Astrocyte (in vitro differentiated cells and primary cell): ENCODE results near the gene TTC34. TPM values are rescaled to one million over a fixed set of nuclear protein-coding genes. Genes with fewer than 3 reads are reported as not detected.

Experiments used
- DNase-seq: peaks from one replicate; pipeline ENCODE4 v3.0.0-alpha.2; 2010; ENCODE audit warnings: low read depth
- FAIRE-seq: peaks from 2 replicates; lab custom pipeline; 2011; peaks lifted over from hg19 to GRCh38; lab: Jason Lieb, UNC
- H2AFZ ChIP-seq: 2 replicates; pipeline ENCODE4 v1.6.0; 2012; ENCODE audit warnings: low read depth, low read length, inconsistent platforms
- H3K27ac ChIP-seq: 2 replicates; pipeline ENCODE4 v1.5.1; 2011; ENCODE audit warnings: low read depth, low read length, inconsistent platforms
- H3K27me3 ChIP-seq: 2 replicates; pipeline ENCODE4 v1.6.0; 2011; ENCODE audit warnings: low read length, inconsistent platforms; ENCODE audit not compliant: insufficient read depth
- H3K36me3 ChIP-seq: 2 replicates; pipeline ENCODE4 v1.5.1; 2011; ENCODE audit warnings: low read length, inconsistent platforms; ENCODE audit not compliant: insufficient read depth
- H3K4me1 ChIP-seq: 2 replicates; pipeline ENCODE4 v1.5.1; 2011; ENCODE audit warnings: low read length, inconsistent platforms; ENCODE audit not compliant: insufficient read depth
- H3K4me2 ChIP-seq: 2 replicates; pipeline ENCODE4 v1.6.0; 2012; ENCODE audit warnings: low read length, inconsistent platforms
- H3K4me3 ChIP-seq: 2 replicates; pipeline ENCODE4 v1.5.1; 2011; ENCODE audit warnings: low read depth, mild to moderate bottlenecking, low read length, inconsistent platforms; ENCODE audit not compliant: insufficient read depth
- H3K79me2 ChIP-seq: 2 replicates; pipeline ENCODE4 v1.6.0; 2012; ENCODE audit warnings: mild to moderate bottlenecking, low read length, inconsistent platforms; ENCODE audit not compliant: insufficient read depth
- H3K9ac ChIP-seq: 2 replicates; pipeline ENCODE4 v1.6.0; 2012; ENCODE audit warnings: mild to moderate bottlenecking, low read length, inconsistent platforms
- H3K9me3 ChIP-seq: 2 replicates; pipeline ENCODE4 v1.5.1; 2012; ENCODE audit warnings: low read depth, mild to moderate bottlenecking, low read length, inconsistent platforms; ENCODE audit not compliant: insufficient read depth
- H4K20me1 ChIP-seq: 2 replicates; pipeline ENCODE4 v1.6.0; 2012; ENCODE audit warnings: low read length, inconsistent platforms; ENCODE audit not compliant: insufficient read depth
- H3K27ac Mint-ChIP-seq: one replicate; pipeline ENCODE4 v1.8.0; 2021; ENCODE audit warnings: mild to moderate bottlenecking, mixed read lengths; ENCODE audit not compliant: unreplicated experiment
- H3K27me3 Mint-ChIP-seq: one replicate; pipeline ENCODE4 v1.8.0; 2021; ENCODE audit warnings: low read depth, mixed read lengths; ENCODE audit not compliant: unreplicated experiment
- H3K36me3 Mint-ChIP-seq: one replicate; pipeline ENCODE4 v1.8.0; 2021; ENCODE audit warnings: low read depth, mixed read lengths; ENCODE audit not compliant: unreplicated experiment
- H3K4me1 Mint-ChIP-seq: one replicate; pipeline ENCODE4 v1.8.0; 2021; ENCODE audit warnings: low read depth, mixed read lengths; ENCODE audit not compliant: unreplicated experiment
- H3K4me3 Mint-ChIP-seq: one replicate; pipeline ENCODE4 v1.8.0; 2021; ENCODE audit warnings: mild to moderate bottlenecking, moderate library complexity, mixed read lengths; ENCODE audit not compliant: unreplicated experiment
- H3K9me3 Mint-ChIP-seq: one replicate; pipeline ENCODE4 v1.8.0; 2021; ENCODE audit warnings: mild to moderate bottlenecking, mixed read lengths; ENCODE audit not compliant: unreplicated experiment
- CTCF ChIP-seq: IDR thresholded peaks from 2 replicates; pipeline ENCODE4 v1.5.1; 2011; ENCODE audit warnings: low read depth, mild to moderate bottlenecking, inconsistent platforms, low read length, moderate library complexity; ENCODE audit not compliant: insufficient read depth
- EZH2 ChIP-seq: IDR thresholded peaks from 2 replicates; pipeline ENCODE4 v1.6.1; 2012; ENCODE audit warnings: mild to moderate bottlenecking, low read length, inconsistent platforms; ENCODE audit not compliant: insufficient read depth
- total RNA-seq: library from RNA; stranded (reverse); gene quantifications from 2 replicates; pipeline ENCODE4 v1.2.1, GENCODE V29; 2021

Gene TTC34
- total RNA-seq, 1 donor from 2014 or later = 0.39 TPM

- H3K36me3 Mint-ChIP-seq = peaks cover 2% of the 10 kb centered on the region
- Histone ChIP-seq H3K27ac (no peak overlapping the region), H3K4me3 (no peak overlapping the region), H2AFZ (peak overlapping the region; percentile 41), H3K36me3 (no peaks in the 10 kb centered on the region), H3K9me3 (no peaks in the 10 kb centered on the region), H3K4me1 (peaks cover 3% of the 10 kb centered on the region), H4K20me1 (no peaks in the 10 kb centered on the region), H3K79me2 (no peaks in the 10 kb centered on the region), H3K27me3 (no peaks in the 10 kb centered on the region), H3K9ac (no peak overlapping the region), H3K4me2 (peak overlapping the region; percentile 60)
- no peak overlapping the region for H3K4me3 Mint-ChIP-seq
- H3K9me3 Mint-ChIP-seq = peaks cover 3% of the 10 kb centered on the region
- no peak for FAIRE-seq
- DNase-seq = no peak
- TF ChIP-seq CTCF (no peak), EZH2 (no peak)
- H3K4me1 Mint-ChIP-seq = no peaks in the 10 kb centered on the region
- no peaks in the 10 kb centered on the region for H3K27me3 Mint-ChIP-seq
- H3K27ac Mint-ChIP-seq = no peak overlapping the region
These were observed 207.4 kb downstream of the TTC34 start for GRCh38 chr1:2594001-2594640.

- H3K27me3 ChIP-seq = no peaks in the 10 kb centered on the region
- H3K9me3 Mint-ChIP-seq = no peaks in the 10 kb centered on the region
These were observed 208.1 kb downstream of the TTC34 start for GRCh38 chr1:2593251-2593878.

More at GRCh38 chr1:2593251-2593878, 208.1 kb downstream of the TTC34 start:
- Histone ChIP-seq H3K9ac (no peak overlapping the region), H3K4me2 (no peak overlapping the region), H2AFZ (peak overlapping the region; percentile 41), H3K4me3 (no peak overlapping the region), H3K27ac (no peak overlapping the region), H3K4me1 (peaks cover 3% of the 10 kb centered on the region), H3K79me2 (no peaks in the 10 kb centered on the region), H3K36me3 (no peaks in the 10 kb centered on the region), H3K9me3 (no peaks in the 10 kb centered on the region), H4K20me1 (no peaks in the 10 kb centered on the region)
- no peak overlapping the region for H3K4me3 Mint-ChIP-seq
- H3K4me1 Mint-ChIP-seq = no peaks in the 10 kb centered on the region
- H3K27ac Mint-ChIP-seq = no peak overlapping the region
- no peak for FAIRE-seq
- no peaks in the 10 kb centered on the region for H3K36me3 Mint-ChIP-seq
- H3K27me3 Mint-ChIP-seq = no peaks in the 10 kb centered on the region
- TF ChIP-seq EZH2 = no peak
- TF ChIP-seq CTCF = no peak
- DNase-seq = no peak
